ENCODE data around the gene HOXB1.

Gene HOXB1

DNA sequence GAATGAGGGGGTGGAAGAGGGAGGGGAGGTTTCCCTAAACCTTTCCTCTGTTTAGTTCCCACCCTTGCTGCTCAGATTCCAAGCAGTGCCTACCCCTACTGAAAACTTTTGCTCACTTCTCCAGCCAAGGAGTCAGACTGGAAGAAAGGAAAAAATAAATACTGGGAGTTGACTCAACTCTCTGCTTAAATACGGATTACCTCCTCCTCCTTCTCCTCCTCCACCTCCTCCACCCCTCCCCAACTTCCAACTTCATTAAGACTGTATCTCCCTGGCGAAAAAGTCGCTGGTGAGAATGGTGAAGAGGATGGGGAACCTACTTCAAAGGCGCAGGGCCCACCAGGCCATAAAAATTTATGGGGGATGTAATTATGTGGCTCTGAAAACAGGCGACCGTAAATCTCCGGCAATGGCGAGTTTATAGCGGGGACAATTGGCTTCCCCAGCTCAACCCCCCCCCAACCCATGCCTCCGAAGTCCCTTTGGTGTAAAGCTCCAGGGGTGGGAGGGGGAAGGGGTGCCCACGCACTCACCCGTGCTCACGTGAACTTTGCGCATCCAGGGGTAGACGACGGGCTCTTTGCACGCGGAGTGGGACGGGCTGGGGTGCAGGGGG lies 46.6 kb upstream of the HOXB1 start:
- Histone ChIP-seq H3K36me3 (replicated peaks) (no peaks in the 10 kb centered on the region), H3K4me3 (ENCODE audit: low read depth, low read length) (peak overlapping the region; percentile 54), H3K27me3 (replicated peaks) (peaks cover 92% of the 10 kb centered on the region), H3K27ac (no peak overlapping the region)
- TF ChIP-seq, protein P1, sequence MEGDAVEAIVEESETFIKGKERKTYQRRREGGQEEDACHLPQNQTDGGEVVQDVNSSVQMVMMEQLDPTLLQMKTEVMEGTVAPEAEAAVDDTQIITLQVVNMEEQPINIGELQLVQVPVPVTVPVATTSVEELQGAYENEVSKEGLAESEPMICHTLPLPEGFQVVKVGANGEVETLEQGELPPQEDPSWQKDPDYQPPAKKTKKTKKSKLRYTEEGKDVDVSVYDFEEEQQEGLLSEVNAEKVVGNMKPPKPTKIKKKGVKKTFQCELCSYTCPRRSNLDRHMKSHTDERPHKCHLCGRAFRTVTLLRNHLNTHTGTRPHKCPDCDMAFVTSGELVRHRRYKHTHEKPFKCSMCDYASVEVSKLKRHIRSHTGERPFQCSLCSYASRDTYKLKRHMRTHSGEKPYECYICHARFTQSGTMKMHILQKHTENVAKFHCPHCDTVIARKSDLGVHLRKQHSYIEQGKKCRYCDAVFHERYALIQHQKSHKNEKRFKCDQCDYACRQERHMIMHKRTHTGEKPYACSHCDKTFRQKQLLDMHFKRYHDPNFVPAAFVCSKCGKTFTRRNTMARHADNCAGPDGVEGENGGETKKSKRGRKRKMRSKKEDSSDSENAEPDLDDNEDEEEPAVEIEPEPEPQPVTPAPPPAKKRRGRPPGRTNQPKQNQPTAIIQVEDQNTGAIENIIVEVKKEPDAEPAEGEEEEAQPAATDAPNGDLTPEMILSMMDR (IDR thresholded peaks at IDR 0.05; ENCODE audit: low read depth, low read length, missing control alignments): no peak
- in situ Hi-C loops (cut with HindIII; ENCODE audit: low pct_ligation_motif_present, low sequenced_read_pairs): no loop called here
- no peak for DNase-seq

DNA sequence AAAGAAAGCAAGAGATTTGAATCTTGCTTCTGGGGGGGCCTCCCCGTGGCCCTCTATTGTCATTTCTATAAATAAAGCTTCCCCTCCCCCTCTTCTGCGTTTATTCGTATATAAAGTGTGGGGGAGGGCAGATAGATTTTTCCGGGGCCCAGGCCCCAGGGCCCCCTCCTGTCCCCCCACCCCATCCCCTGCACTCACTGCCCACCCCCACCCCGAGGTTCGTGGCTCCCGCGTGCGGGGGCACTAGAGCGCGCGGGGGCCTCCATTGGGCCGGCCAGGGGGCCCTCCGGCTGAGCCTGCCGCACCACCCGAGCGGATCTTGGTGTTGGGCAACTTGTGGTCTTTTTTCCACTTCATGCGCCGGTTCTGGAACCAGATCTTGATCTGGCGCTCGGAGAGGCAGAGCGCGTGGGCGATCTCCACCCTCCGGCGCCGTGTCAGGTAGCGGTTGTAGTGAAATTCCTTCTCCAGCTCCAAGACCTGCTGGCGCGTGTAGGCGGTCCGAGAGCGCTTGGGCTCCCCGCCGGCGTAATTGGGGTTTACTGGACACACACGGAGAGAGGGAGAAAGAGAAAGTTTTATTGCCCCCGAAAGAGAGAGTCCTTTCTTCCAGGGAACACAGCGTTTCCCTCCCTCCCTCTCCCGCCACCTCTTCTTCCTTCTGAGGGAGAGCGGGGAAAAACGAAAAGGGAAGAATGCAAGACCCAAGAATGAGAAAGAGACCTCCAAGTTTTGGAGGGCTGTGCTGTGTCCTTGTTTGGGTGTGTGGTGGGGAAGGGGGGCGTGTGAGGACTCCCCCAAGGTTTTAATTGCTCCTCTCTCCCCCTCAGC lies 45.9 kb upstream of the HOXB1 start:
- H3K4me3 ChIP-seq (ENCODE audit: low read depth, low read length): peak overlapping the region; percentile 54
- H3K27me3 ChIP-seq (replicated peaks): peaks cover 92% of the 10 kb centered on the region
- in situ Hi-C loops (cut with HindIII; ENCODE audit: low pct_ligation_motif_present, low sequenced_read_pairs): no loop called here
- no peak overlapping the region for H3K27ac ChIP-seq
- no peak for DNase-seq
- H3K36me3 ChIP-seq (replicated peaks): no peaks in the 10 kb centered on the region
- TF ChIP-seq, protein P1 (IDR thresholded peaks at IDR 0.05; ENCODE audit: low read depth, low read length, missing control alignments): no peak

DNA sequence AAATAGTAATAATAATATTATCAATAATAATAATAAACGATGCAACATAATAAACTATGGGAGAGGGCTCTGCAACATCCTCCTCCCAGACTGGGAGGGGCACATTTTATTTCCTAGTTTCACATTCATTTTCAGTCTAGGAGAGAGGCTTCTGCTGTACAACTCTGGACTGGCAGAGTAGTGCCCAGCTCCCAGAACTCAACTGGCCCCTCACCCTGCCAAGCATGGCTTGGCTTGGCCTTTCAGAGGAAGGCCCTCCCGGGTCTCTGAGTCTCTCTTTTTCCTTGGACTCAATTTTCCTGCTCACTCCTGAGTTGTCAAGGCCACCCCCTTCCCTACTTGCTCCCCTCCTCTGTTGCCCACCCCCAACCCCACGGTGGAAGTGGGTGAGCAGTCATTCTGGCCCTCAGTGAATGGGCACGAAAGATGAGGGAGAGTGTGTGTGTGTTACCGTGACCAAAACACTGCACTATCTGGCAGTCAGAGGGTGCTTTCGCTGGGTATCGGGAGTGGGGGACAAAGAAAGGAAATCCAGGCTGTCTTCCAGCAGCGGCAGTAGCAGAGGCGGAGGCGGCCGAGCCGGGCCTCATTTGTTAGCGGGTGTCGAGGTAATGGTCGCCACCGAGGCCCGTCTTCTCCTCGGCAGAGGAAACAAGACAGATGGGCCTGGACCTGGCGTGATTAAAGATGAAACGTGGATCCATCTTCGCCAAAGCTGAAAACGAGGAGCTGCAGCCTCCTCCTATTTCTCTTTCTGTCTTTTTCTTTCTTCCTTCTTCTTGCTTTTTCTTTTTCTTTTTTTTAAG lies 45.1 kb upstream of the HOXB1 start:
- peaks cover 92% of the 10 kb centered on the region for H3K27me3 ChIP-seq (replicated peaks)
- no peaks in the 10 kb centered on the region for H3K36me3 ChIP-seq (replicated peaks)
- no peak for DNase-seq
- H3K4me3 ChIP-seq (ENCODE audit: low read depth, low read length): peak overlapping the region; percentile 35
- TF ChIP-seq, protein P1 (IDR thresholded peaks at IDR 0.05; ENCODE audit: low read depth, low read length, missing control alignments): no peak
- in situ Hi-C loops (cut with HindIII; ENCODE audit: low pct_ligation_motif_present, low sequenced_read_pairs): no loop called here
- H3K27ac ChIP-seq: no peak overlapping the region

DNA sequence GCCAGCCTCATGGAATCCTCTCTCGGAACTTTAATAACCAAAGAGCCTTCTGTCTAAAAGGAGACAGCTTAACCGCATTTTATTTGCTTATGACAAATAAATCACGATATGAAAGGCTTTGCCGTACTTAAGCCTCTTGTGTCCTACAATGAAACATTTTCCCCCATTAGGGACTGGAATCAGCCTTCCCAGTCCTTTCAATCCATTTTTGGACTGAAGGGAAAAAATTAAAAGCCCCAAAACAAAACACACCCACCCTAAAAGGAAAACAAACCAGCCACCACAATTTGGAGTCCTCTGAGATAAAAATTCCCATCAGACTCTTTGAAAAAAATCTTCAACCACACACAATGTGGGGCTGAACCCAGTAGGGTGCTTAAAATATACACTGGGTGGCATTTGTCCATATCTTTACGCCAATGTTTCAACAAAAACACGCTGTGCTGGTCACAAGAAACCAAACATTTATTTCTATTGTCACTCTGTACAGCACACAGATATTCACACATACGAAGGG lies 44.3 kb upstream of the HOXB1 start:
- no peaks in the 10 kb centered on the region for H3K36me3 ChIP-seq (replicated peaks)
- DNase-seq: no peak
- no peak overlapping the region for H3K27ac ChIP-seq
- in situ Hi-C loops (cut with HindIII; ENCODE audit: low pct_ligation_motif_present, low sequenced_read_pairs): no loop called here
- H3K27me3 ChIP-seq (replicated peaks): peaks cover 92% of the 10 kb centered on the region
- H3K4me3 ChIP-seq (ENCODE audit: low read depth, low read length): peak overlapping the region; percentile 13
- TF ChIP-seq, protein P1 (IDR thresholded peaks at IDR 0.05; ENCODE audit: low read depth, low read length, missing control alignments): no peak

DNA sequence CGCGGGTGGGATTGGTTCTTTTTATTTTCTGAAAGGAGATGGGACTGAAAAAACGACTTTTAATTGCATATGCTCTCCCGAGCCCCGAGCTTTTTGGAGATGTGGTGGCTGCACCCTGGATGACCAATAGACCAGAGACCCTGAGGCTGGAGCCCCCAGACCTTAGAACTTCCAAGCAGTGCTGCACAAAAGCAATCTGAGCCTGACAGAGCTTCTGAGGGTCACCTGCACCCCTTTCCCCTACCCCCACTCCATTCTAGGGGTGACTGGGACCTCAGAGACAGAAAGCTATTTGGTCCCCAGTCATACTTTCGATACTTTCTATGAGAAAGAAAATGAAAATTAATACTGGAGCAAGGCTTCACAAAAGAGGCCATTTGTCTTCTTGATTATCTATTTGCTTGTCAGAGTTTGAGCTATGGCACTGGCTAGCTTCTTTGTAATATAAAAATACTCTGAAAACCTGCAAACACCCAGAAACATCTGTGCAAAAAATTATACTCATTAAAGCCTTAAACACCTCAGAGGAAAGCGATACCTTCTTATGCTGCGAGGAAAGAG lies 43.8 kb upstream of the HOXB1 start:
- Histone ChIP-seq H3K4me3 (ENCODE audit: low read depth, low read length) (peak overlapping the region; percentile 13), H3K27ac (no peak overlapping the region)
- in situ Hi-C loops (cut with HindIII; ENCODE audit: low pct_ligation_motif_present, low sequenced_read_pairs): no loop called here

More for the DNA sequence above, 43.8 kb upstream of the HOXB1 start:
- Histone ChIP-seq H3K36me3 (replicated peaks) (no peaks in the 10 kb centered on the region), H3K27me3 (replicated peaks) (peaks cover 92% of the 10 kb centered on the region)
- TF ChIP-seq, protein P1 (IDR thresholded peaks at IDR 0.05; ENCODE audit: low read depth, low read length, missing control alignments): no peak
- DNase-seq: no peak

Data from brain microvascular endothelial cell (primary cell).